GM18511 (cell line): ENCODE measurements around the gene HOXA7.

Experiments used
- ATAC-seq: cut with Tn5 transposase; IDR thresholded peaks from one replicate; pipeline ENCODE4 v1.9.1; 2021; ENCODE audit warnings: mild to moderate bottlenecking, moderate library complexity; ENCODE audit not compliant: unreplicated experiment

The HOXA7 gene

GRCh38 chr7:27182861-27183681 is 26.6 kb upstream of the HOXA7 start:
- no peak for ATAC-seq

- no peak for ATAC-seq
Observed at GRCh38 chr7:27182285-27182841, 25.9 kb upstream of the HOXA7 start.

GRCh38 chr7:27181795-27182275 is 25.4 kb upstream of the HOXA7 start:
- no peak for ATAC-seq

GRCh38 chr7:27180431-27181420 is 24.3 kb upstream of the HOXA7 start:
- no peak for ATAC-seq

- no peak for ATAC-seq
Observed at GRCh38 chr7:27179503-27180430, 23.3 kb upstream of the HOXA7 start.

GRCh38 chr7:27179030-27179429 is 22.6 kb upstream of the HOXA7 start:
- no peak for ATAC-seq

GRCh38 chr7:27178366-27178765 is 21.9 kb upstream of the HOXA7 start:
- ATAC-seq: no peak

GRCh38 chr7:27177795-27178320 is 21.4 kb upstream of the HOXA7 start:
- ATAC-seq: no peak

- no peak for ATAC-seq
Observed at GRCh38 chr7:27176962-27177794, 20.7 kb upstream of the HOXA7 start.

- ATAC-seq: no peak
Observed at GRCh38 chr7:27176524-27176845, 20.0 kb upstream of the HOXA7 start.

GRCh38 chr7:27175626-27176523 is 19.4 kb upstream of the HOXA7 start:
- ATAC-seq: no peak

GRCh38 chr7:27174874-27175625 is 18.6 kb upstream of the HOXA7 start:
- no peak for ATAC-seq

GRCh38 chr7:27173956-27174873 is 17.7 kb upstream of the HOXA7 start, which contains the start of gene HOXA10:
TSS of gene HOXA10 (minus strand) at chr7:27174320. CDS start at chr7:27174306, 14 bp downstream.
- ATAC-seq: no peak

GRCh38 chr7:27173511-27173955 is 17.1 kb upstream of the HOXA7 start:
- no peak for ATAC-seq

- no peak for ATAC-seq
Observed at GRCh38 chr7:27172823-27173510, 16.5 kb upstream of the HOXA7 start.
